GM08714 (cell line): ENCODE data around the gene SPTLC1.
"Not testable (repeated sequence)": the region's sequence is repeated elsewhere in the genome, so short reads cannot be mapped to it uniquely, and the experiment has no call there.

ENCODE experiments used
- H3K4me3 ChIP-seq: fragments of 200-500 bp; sonication (Bioruptor generic); 2 replicates; pipeline ENCODE4 v1.5.1; 2014; ENCODE audit warnings: mild to moderate bottlenecking, low read length, inconsistent platforms
- ZNF274 ChIP-seq: IDR thresholded peaks from 2 replicates; pipeline ENCODE4 v1.6.1; 2012; ENCODE audit warnings: mild to moderate bottlenecking, low read depth, low read length

Gene SPTLC1

DNA sequence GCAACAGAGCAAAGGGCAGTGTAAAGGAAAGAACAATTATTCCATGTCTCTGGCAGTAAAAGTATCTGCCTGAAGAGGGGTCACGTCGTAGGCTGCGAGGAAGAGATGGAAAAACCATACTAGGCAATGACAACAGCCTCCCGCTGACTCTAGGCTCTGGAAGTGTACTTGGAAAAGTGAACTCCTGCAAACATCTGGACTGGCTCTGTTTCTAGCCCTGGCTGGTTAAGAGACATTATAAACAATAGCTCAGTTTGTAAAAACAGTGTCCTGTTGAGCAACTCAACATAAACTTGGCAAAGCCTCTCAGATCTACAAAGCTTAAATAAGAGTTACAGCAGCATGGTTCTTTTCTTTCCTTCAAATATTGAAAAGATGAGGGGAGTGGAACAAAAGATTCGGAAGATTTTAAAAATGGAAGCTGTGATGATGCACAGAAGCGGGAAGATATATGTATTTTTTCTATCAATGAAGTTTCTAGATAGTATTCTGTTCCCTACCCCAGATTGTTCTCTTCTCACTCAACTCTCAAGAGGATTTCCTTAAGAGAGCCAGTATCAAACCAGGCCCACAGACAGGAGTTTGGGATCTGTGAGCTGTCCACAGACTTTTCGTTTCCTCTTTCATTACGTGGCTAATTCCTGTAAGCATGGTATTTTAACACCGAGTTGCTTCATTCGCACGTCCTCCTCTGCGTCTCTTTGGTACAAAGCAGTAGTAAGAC lies 79.4 kb downstream of the SPTLC1 start:
- TF ChIP-seq ZNF274 = no peak
- H3K4me3 ChIP-seq = no peak overlapping the region

GRCh38 chr9:92035146-92035545 lies 80.1 kb downstream of the SPTLC1 start:
- H3K4me3 ChIP-seq = no peak overlapping the region
- no peak for TF ChIP-seq ZNF274

GRCh38 chr9:92033991-92034390 lies 81.2 kb downstream of the SPTLC1 start:
- no peak for TF ChIP-seq ZNF274
- H3K4me3 ChIP-seq = no peak overlapping the region

DNA sequence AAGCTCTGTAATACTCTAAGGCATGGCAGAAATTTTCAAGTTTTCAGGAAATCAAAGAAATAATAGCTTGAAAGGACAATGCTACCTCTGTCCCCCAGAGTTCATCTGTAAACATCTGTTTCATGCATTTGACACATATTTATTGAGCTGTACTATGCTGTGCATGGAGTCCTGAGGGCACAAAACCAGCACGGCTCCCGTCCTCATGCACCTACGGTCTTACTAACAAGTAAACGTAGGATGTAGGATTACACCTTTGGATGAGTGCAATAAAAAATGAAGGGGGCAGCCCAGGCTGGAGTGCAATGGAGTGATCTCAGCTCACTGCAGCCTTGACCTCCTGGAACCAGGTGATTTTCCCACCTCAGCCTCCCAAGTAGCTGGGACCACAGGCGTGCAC lies 81.9 kb downstream of the SPTLC1 start:
- no peak for TF ChIP-seq ZNF274
- no peak overlapping the region for H3K4me3 ChIP-seq

GRCh38 chr9:92032891-92033290 lies 82.3 kb downstream of the SPTLC1 start:
- no peak for TF ChIP-seq ZNF274

DNA sequence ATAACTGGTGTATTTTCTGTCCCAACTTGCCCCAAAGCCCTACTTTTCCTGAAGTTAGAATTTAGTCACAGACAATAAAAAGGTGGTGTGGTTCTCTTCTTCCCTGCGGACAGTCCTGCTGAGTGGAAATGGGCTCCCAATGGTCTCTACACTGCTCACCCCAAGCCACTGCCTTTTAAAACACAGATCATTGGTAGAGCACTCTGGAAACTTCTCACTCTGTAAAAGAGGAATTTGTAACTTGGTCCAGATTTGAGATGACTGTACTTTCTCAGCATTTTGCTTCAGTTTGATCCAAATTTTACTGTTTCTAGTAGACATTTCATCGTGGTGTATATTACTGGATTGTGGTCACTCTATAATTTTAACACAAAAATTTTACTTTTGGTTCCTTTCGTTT lies 84.8 kb downstream of the SPTLC1 start:
- no peak for TF ChIP-seq ZNF274
- no peak overlapping the region for H3K4me3 ChIP-seq

More at GRCh38 chr9:92032891-92033290, 82.3 kb downstream of the SPTLC1 start:
- H3K4me3 ChIP-seq = no peak overlapping the region

- no peak for TF ChIP-seq ZNF274
- no peak overlapping the region for H3K4me3 ChIP-seq
Observed at GRCh38 chr9:92029553-92029952, 85.7 kb downstream of the SPTLC1 start.

- H3K4me3 ChIP-seq = no peak overlapping the region
- no peak for TF ChIP-seq ZNF274
Observed at GRCh38 chr9:92026206-92027002, 88.8 kb downstream of the SPTLC1 start.

GRCh38 chr9:92021785-92022541 lies 93.2 kb downstream of the SPTLC1 start:
- H3K4me3 ChIP-seq = not testable (repeated sequence)

- H3K4me3 ChIP-seq = no peak overlapping the region
- no peak for TF ChIP-seq ZNF274
Observed at GRCh38 chr9:92019658-92020057, 95.6 kb downstream of the SPTLC1 start.

DNA sequence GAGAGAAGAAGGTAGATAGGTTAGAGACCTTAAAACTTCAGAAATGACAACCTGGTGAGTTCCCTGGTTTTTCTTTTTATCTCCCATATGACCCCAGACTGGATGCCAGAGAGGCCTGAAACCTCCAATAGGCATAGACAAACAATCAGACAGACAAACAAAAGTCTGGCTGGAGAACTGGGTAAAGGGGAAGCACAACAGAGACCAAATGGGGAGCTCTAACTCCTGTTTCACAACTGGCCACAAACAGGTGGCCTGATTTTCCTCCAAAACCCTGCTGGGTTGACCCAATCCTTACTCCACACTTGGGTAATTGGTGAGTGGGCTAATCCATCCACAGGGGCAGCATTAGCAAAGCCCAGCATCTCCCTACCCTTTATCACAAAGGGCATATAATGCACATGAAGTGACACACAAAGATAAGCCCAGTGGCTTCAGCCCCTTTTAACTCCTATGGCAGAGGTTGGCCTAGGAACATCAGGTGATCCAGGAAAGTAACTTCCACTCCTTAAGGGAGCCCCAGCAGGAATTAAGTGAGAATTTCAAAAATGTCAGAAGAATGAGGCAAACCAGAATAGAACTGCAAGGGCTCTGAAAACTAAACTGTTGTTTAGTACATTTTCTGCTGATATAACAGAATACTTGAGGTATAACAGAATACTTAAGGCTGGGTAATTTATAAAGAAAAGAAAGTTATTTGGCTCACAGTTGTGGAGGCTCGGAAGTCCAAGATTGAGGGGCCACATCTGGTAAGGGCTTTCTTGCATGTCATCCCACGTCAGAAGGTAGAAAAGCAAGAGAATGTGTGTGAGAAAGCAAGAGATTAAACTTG lies 104.3 kb downstream of the SPTLC1 start:
- H3K4me3 ChIP-seq = no peak overlapping the region

GRCh38 chr9:92010253-92010652 lies 105.0 kb downstream of the SPTLC1 start:
- H3K4me3 ChIP-seq = not testable (repeated sequence)

More for the DNA sequence above, 104.3 kb downstream of the SPTLC1 start:
- TF ChIP-seq ZNF274 = no peak

GRCh38 chr9:92008041-92008440 lies 107.2 kb downstream of the SPTLC1 start:
- TF ChIP-seq ZNF274 = no peak
- H3K4me3 ChIP-seq = no peak overlapping the region

- no peak for TF ChIP-seq ZNF274
- H3K4me3 ChIP-seq = no peak overlapping the region
Observed at GRCh38 chr9:92004045-92004392, 111.2 kb downstream of the SPTLC1 start.
